ENCODE measurements around the gene LRRC71. TPM values are rescaled to one million over a fixed set of nuclear protein-coding genes. Genes with fewer than 3 reads are reported as not detected.
A peak's percentile ranks its signal among the peaks of the same experiment; 100 is the strongest.

Gene LRRC71
- total RNA-seq, 1 donor from 2014 or later: 0.14 TPM

GRCh38 chr1:156914440-156914856 lies 6.0 kb upstream of the LRRC71 start:
- Mint-ChIP-seq H3K4me1 (ENCODE audit: low read depth, unreplicated experiment) (peaks cover 16% of the 10 kb centered on the region), H3K27me3 (ENCODE audit: low read depth, unreplicated experiment) (peaks cover 14% of the 10 kb centered on the region), H3K4me3 (ENCODE audit: unreplicated experiment) (no peak overlapping the region), H3K27ac (ENCODE audit: unreplicated experiment) (no peak overlapping the region), H3K36me3 (ENCODE audit: low read depth, unreplicated experiment) (peaks cover 14% of the 10 kb centered on the region), H3K9me3 (ENCODE audit: unreplicated experiment) (peaks cover 13% of the 10 kb centered on the region)
- Histone ChIP-seq H3K4me1 (ENCODE audit: insufficient read depth, low read length) (peaks cover 20% of the 10 kb centered on the region), H3K27ac (ENCODE audit: low read depth, low read length) (no peak overlapping the region), H3K9ac (ENCODE audit: low read length) (no peak overlapping the region), H3K4me2 (ENCODE audit: low read length) (peak overlapping the region; percentile 4), H3K4me3 (ENCODE audit: insufficient read depth, low read depth, low read length) (no peak overlapping the region), H3K36me3 (ENCODE audit: insufficient read depth, low read length) (peaks cover 7% of the 10 kb centered on the region), H3K79me2 (ENCODE audit: insufficient read depth, low read length) (no peaks in the 10 kb centered on the region), H2AFZ (ENCODE audit: low read depth, low read length) (no peak overlapping the region), H3K9me3 (ENCODE audit: insufficient read depth, low read depth, low read length) (no peaks in the 10 kb centered on the region), H4K20me1 (ENCODE audit: insufficient read depth, low read length) (peaks cover 10% of the 10 kb centered on the region), H3K27me3 (ENCODE audit: insufficient read depth, low read length) (no peaks in the 10 kb centered on the region)
- no peak for TF ChIP-seq CTCF (IDR thresholded peaks at IDR 0.05; ENCODE audit: insufficient read depth, low read depth, low read length)
- peak; percentile 57 for DNase-seq (ENCODE audit: low read depth)
- FAIRE-seq: no peak

- peaks cover 3% of the 10 kb centered on the region for H3K4me1 Mint-ChIP-seq (ENCODE audit: low read depth, unreplicated experiment)
- no peak overlapping the region for H3K27ac ChIP-seq (ENCODE audit: low read depth, low read length)
- peaks cover 7% of the 10 kb centered on the region for H3K9me3 Mint-ChIP-seq (ENCODE audit: unreplicated experiment)
- peak overlapping the region; percentile 87 for H3K4me2 ChIP-seq (ENCODE audit: low read length)
- peaks cover 21% of the 10 kb centered on the region for H3K4me1 ChIP-seq (ENCODE audit: insufficient read depth, low read length)
- H3K9me3 ChIP-seq (ENCODE audit: insufficient read depth, low read depth, low read length): no peaks in the 10 kb centered on the region
- H2AFZ ChIP-seq (ENCODE audit: low read depth, low read length): no peak overlapping the region
- H3K27me3 Mint-ChIP-seq (ENCODE audit: low read depth, unreplicated experiment): peaks cover 65% of the 10 kb centered on the region
- H3K27ac Mint-ChIP-seq (ENCODE audit: unreplicated experiment): no peak overlapping the region
- H4K20me1 ChIP-seq (ENCODE audit: insufficient read depth, low read length): peaks cover 23% of the 10 kb centered on the region
- peaks cover 48% of the 10 kb centered on the region for H3K27me3 ChIP-seq (ENCODE audit: insufficient read depth, low read length)
- TF ChIP-seq EZH2 (IDR thresholded peaks at IDR 0.05; ENCODE audit: insufficient read depth, low read length) (peak; percentile 33), CTCF (IDR thresholded peaks at IDR 0.05; ENCODE audit: insufficient read depth, low read depth, low read length) (no peak)
- no peak overlapping the region for H3K9ac ChIP-seq (ENCODE audit: low read length)
- H3K79me2 ChIP-seq (ENCODE audit: insufficient read depth, low read length): no peaks in the 10 kb centered on the region
- no peak for FAIRE-seq
- no peak overlapping the region for H3K4me3 Mint-ChIP-seq (ENCODE audit: unreplicated experiment)
- peaks cover 2% of the 10 kb centered on the region for H3K36me3 Mint-ChIP-seq (ENCODE audit: low read depth, unreplicated experiment)
- peak overlapping the region; percentile 41 for H3K4me3 ChIP-seq (ENCODE audit: insufficient read depth, low read depth, low read length)
- H3K36me3 ChIP-seq (ENCODE audit: insufficient read depth, low read length): no peaks in the 10 kb centered on the region
- DNase-seq (ENCODE audit: low read depth): no peak
Observed at GRCh38 chr1:156921053-156921529, 659 bp downstream of the LRRC71 start.

GRCh38 chr1:156922986-156923669 lies 2.7 kb downstream of the LRRC71 start:
- H3K27me3 ChIP-seq (ENCODE audit: insufficient read depth, low read length): peaks cover 48% of the 10 kb centered on the region

More at GRCh38 chr1:156922986-156923669, 2.7 kb downstream of the LRRC71 start:
- TF ChIP-seq CTCF (IDR thresholded peaks at IDR 0.05; ENCODE audit: insufficient read depth, low read depth, low read length) (no peak), EZH2 (IDR thresholded peaks at IDR 0.05; ENCODE audit: insufficient read depth, low read length) (peak; percentile 21)
- peaks cover 79% of the 10 kb centered on the region for H3K27me3 Mint-ChIP-seq (ENCODE audit: low read depth, unreplicated experiment)
- peaks cover 2% of the 10 kb centered on the region for H3K36me3 Mint-ChIP-seq (ENCODE audit: low read depth, unreplicated experiment)
- Histone ChIP-seq H3K9ac (ENCODE audit: low read length) (no peak overlapping the region), H3K9me3 (ENCODE audit: insufficient read depth, low read depth, low read length) (no peaks in the 10 kb centered on the region), H3K27ac (ENCODE audit: low read depth, low read length) (no peak overlapping the region), H3K79me2 (ENCODE audit: insufficient read depth, low read length) (no peaks in the 10 kb centered on the region), H3K4me3 (ENCODE audit: insufficient read depth, low read depth, low read length) (no peak overlapping the region), H3K36me3 (ENCODE audit: insufficient read depth, low read length) (no peaks in the 10 kb centered on the region), H3K4me1 (ENCODE audit: insufficient read depth, low read length) (peaks cover 28% of the 10 kb centered on the region), H2AFZ (ENCODE audit: low read depth, low read length) (no peak overlapping the region), H4K20me1 (ENCODE audit: insufficient read depth, low read length) (peaks cover 23% of the 10 kb centered on the region), H3K4me2 (ENCODE audit: low read length) (peak overlapping the region; percentile 49)
- peaks cover 9% of the 10 kb centered on the region for H3K9me3 Mint-ChIP-seq (ENCODE audit: unreplicated experiment)
- FAIRE-seq: no peak
- H3K27ac Mint-ChIP-seq (ENCODE audit: unreplicated experiment): no peak overlapping the region
- peaks cover 8% of the 10 kb centered on the region for H3K4me1 Mint-ChIP-seq (ENCODE audit: low read depth, unreplicated experiment)
- DNase-seq (ENCODE audit: low read depth): no peak
- H3K4me3 Mint-ChIP-seq (ENCODE audit: unreplicated experiment): peak overlapping the region; percentile 30

Measured in astrocyte (in vitro differentiated cells and primary cell).